ENCODE results near the gene MTX1. TPM values are rescaled to one million over a fixed set of nuclear protein-coding genes. Genes with fewer than 3 reads are reported as not detected.

The MTX1 gene, protein sequence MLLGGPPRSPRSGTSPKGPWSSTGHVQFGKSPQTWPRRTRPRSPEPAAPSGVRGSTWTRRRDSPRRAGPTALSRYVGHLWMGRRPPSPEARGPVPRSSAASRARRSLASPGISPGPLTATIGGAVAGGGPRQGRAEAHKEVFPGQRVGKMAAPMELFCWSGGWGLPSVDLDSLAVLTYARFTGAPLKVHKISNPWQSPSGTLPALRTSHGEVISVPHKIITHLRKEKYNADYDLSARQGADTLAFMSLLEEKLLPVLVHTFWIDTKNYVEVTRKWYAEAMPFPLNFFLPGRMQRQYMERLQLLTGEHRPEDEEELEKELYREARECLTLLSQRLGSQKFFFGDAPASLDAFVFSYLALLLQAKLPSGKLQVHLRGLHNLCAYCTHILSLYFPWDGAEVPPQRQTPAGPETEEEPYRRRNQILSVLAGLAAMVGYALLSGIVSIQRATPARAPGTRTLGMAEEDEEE
- 10 to 100 TPM; 30.3 to 30.6 TPM for total RNA-seq

DNA sequence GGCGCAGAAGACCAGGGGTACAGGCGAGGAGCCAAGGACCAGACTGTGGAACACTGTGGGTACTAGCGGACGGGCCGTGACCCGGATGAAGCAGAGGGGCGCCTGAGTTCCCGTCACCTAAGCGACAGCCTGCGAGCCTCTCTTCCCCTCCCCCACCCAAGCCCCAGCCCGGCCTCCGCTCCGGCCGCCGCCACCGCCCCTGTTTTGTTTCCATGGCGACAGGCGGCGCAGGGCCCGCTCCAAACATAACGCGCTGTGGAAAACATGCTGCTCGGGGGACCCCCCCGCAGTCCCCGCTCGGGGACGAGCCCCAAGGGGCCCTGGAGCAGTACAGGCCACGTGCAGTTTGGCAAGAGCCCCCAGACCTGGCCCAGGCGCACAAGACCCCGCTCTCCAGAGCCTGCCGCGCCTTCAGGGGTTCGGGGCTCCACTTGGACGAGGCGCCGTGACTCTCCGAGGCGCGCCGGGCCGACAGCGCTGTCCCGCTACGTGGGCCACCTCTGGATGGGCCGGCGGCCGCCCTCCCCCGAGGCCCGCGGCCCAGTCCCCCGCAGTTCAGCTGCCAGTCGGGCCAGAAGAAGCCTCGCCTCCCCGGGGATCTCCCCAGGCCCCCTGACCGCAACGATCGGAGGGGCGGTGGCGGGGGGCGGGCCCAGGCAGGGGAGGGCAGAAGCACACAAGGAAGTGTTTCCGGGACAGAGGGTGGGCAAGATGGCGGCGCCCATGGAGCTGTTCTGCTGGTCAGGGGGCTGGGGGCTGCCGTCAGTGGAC is at the start of gene MTX1:
Gene MTX1, plus strand, starts transcription at position 155 of the 771 bp plus-strand sequence. Its CDS starts 110 bp downstream, at position 265.

DNA sequence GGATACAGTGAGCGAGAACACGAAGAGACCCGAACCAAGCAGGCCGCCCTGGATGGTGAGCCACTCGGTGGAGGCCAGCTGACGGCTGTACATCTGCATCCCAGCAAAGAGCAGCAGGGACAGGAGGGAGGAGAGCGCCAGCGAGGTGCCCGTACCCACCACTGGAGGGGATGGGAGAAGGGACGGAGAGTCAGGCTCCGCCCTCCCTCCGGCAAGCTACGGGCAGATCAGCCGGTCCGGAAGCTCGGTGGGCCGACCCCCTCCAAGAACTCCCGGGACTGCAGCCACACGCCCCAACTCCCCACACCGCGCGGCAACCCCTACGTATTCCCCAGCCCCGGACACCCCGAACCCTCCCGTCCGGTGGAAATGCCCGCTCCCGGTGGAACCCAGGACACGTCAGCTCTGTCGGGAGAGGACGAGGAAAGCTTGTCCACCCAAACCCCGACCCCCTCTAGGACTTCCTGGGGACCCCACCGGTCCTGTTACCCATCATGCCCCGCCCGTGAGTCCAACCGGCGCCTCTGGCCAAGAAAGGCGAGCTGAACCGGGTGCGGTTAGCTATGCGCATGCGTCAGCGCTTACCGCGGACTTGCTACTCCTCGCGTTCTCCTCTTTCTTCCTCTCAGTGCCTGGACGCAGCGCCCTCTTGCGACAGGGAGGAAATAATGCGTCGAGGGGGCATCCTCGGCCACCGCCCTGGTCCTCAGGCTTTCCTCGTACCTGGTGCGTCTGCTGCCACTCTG is 35.6 kb upstream of the MTX1 start, which contains the start of gene KRTCAP2:
Gene KRTCAP2, minus strand, starts transcription at position 573 of the 746 bp plus-strand sequence. Its CDS starts 80 bp downstream, at position 493.

DNA sequence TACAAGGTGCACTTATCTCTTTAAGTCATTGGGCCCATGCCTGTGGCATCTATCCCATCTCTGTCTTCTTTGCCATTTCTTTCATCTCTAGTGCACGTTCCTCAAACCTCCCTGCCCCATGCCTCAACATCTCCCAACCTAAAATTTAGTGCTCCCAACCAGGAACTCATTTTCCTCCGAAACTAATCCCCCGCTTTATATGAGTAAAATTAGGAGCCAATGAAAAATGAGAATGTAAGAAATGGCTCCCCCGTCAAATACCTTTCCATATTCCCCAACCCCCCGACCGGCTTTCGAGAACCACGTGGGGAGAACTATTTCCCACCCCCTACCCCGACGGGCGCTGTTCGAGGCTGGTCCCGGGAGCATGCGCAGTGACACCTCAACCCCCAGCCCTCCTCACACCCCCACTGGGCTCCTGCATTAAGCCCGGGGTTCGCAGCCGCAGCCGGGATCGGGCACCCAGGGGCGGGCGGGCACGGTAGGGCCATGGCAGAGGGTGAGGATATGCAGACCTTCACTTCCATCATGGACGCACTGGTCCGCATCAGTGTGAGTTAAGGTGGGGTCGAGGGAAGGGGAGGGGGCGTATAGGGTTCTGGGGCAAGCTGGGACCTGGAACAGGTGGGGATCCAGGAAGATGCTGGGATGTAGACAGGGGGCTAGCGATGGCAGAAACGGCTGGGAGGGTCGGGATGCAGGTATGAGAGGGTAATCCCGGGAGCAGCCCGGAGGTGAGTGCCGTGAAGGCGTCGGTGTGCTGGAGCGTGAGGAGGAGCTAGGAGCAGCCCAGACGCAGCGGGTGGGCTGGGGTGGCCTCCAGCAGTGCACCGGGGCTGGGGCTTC is 34.8 kb upstream of the MTX1 start, which contains the start of gene TRIM46:
Gene TRIM46, plus strand, starts transcription at position 372 of the 846 bp plus-strand sequence. Its CDS starts 118 bp downstream, at position 490.

DNA sequence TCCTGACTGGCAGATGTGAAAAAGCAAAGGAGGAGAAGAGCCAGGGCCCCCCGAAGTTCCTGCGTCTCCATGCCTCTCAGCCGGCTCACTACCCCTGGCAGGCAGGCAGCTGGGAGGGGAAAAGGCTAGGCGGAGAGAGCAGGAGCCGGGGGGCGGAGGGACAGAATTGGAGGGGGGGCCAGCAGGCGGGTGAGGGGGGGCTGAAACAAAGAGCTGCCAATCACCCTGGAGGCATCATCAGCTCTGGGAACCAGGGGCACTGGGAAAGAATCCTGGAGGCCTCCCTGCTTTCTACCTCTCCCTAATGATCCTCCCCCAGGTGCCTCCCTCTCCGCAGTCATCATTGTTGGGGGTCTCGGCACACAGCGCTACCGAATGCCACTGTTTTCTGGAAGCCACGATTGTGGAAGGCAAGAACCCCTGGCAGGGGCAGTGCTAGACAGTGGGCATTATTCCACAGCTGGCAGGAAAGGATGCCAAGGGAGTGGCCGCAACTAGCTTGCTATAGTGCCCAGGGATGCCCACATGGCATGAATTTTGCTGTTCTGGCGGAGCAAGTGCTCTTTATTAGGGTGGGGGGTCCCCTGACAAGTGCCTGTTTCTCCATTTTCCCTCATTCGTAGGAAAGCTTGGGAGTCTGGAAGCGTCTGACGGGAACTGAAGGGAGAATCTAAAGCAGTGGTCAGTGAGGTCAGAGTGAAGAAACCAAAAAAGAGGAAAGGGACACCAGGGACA is 522 bp upstream of the MTX1 start, which contains the start of gene THBS3:
Gene THBS3, minus strand, starts transcription at position 92 of the 735 bp plus-strand sequence. Its CDS starts 21 bp downstream, at position 71.

DNA sequence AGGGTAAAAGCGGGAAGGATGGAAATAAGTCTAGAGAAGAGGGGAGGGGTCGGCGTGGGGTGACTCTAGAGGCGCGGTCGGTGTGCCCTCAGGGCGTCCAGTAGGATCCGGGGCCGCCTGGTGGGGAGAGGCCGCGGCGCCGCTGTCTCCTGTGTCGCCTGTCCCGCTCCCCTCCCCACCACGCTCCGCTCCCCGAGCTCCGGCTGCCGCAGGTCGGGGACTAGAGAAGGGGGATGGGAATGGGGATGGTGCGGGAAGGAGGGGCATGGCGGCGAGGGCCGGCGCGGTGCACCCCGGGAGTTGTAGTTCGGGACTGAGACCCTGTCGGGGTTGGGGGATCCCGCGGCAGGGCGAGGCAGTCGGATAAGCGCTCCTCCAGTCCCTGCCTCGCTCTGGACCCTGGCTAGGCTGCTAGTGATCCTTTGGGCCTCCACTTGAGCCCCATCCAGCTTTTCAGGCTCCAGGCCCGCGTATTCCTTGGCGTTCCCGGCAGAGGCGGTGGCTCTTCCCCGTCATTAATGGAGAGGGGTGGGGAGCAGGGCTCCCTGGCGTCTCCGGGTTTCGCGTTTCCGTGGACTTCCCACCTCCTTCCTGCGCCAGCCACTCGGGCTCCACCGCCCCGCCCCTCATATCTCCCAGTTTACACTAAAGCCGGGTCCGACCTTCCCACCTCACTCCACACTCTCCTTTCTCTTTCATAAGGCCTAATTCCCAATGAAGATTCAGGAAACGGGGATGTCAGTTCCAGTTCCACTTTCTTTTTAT is 46.9 kb downstream of the MTX1 start, which contains the start of gene ENTREP3:
Gene ENTREP3, minus strand, starts transcription at position 241 of the 765 bp plus-strand sequence. CDS start 606 bp downstream, outside the sequence.

DNA sequence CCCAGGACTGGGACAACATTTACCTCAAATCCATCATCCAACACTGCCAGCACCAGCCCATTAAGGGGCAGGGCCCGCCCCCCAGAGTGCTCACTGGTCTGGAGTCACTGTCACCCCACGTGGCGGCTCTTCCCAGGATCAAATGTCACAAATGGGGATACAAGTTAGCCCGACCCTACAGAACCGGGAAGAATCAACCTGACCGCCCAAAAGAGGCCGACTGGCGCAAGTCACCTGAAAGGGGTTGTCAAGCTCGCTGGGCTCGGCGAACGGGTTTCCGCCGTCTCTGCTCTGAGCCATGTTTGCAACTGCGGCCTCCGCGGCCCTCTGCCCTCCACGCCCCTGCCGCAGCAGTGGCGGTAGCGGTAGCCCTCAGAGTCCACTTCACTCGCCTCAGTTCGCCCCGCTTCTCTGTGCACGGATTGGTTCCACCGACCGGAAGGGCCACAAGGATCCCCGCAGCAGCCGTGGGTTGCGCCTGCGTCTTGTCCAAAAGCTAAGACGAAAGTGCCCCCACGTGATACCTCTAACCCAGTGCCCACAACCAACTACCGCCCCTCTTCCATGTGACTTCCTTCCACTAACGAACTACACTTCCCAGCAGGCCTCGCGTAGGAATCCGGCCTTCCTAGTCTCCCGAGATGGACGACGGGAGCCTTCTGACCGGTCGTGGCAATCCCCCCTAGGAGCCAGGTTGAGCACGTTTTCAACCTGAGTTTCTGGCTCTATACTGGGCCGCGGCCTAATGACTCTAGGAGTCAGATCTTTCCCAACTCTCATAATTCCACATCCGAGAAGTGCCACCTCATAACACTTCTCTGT is 53.6 kb downstream of the MTX1 start, which contains the start of gene SCAMP3:
Gene SCAMP3, minus strand, starts transcription at position 509 of the 822 bp plus-strand sequence. Its CDS starts 209 bp downstream, at position 300.

Other genes with a start within 250 kb of the MTX1 start
- gene PYGO2, start 246.9 kb upstream of the MTX1 start, total RNA-seq: 10 to 100 TPM; 42.7 to 43.0 TPM
- 10 to 100 TPM; 66.7 to 72.8 TPM for gene SHC1, start 237.9 kb upstream of the MTX1 start, total RNA-seq
- 100 to 1,000 TPM; 104 to 118 TPM for gene CKS1B, start 234.0 kb upstream of the MTX1 start, total RNA-seq
- gene FLAD1, start 225.4 kb upstream of the MTX1 start, total RNA-seq: 10 to 100 TPM; 34.2 to 38.9 TPM
- 1 to 10 TPM in 1 of 2 experiments, under 1 TPM in 1; 0.63 to 1.2 TPM for gene LENEP, start 215.1 kb upstream of the MTX1 start, total RNA-seq
- gene ZBTB7B, start 205.9 kb upstream of the MTX1 start, total RNA-seq: 100 to 1,000 TPM; 119 TPM
- gene DCST2, start 174.9 kb upstream of the MTX1 start, total RNA-seq: 1 to 10 TPM in 1 of 2 experiments, under 1 TPM in 1; 0.79 to 1.2 TPM
- not detected for gene DCST1, start 174.9 kb upstream of the MTX1 start, total RNA-seq
- 10 to 100 TPM; 50.6 to 50.7 TPM for gene ADAM15, start 157.4 kb upstream of the MTX1 start, total RNA-seq
- gene EFNA4, start 145.0 kb upstream of the MTX1 start, total RNA-seq: 1 to 10 TPM; 9.0 to 9.6 TPM
- gene EFNA3, start 129.9 kb upstream of the MTX1 start, total RNA-seq: 1 to 10 TPM; 4.1 to 4.2 TPM
- under 1 TPM; 0.25 to 0.26 TPM for gene EFNA1, start 80.8 kb upstream of the MTX1 start, total RNA-seq
- 10 to 100 TPM; 44.1 to 49.0 TPM for gene SLC50A1, start 72.8 kb upstream of the MTX1 start, total RNA-seq
- gene DPM3, start 68.2 kb upstream of the MTX1 start, total RNA-seq: 10 to 100 TPM; 60.3 to 66.8 TPM
- gene KRTCAP2, start 35.4 kb upstream of the MTX1 start, total RNA-seq: 100 to 1,000 TPM; 173 to 190 TPM
- 10 to 100 TPM; 16.4 to 19.1 TPM for gene TRIM46, start 34.8 kb upstream of the MTX1 start, total RNA-seq
- 10 to 100 TPM; 28.2 to 31.5 TPM for gene THBS3, start 798 bp upstream of the MTX1 start, total RNA-seq
- 10 to 100 TPM; 21.1 to 23.2 TPM for gene ENTREP3, start 46.8 kb downstream of the MTX1 start, total RNA-seq
- 10 to 100 TPM; 83.3 to 85.5 TPM for gene SCAMP3, start 53.7 kb downstream of the MTX1 start, total RNA-seq
- 100 to 1,000 TPM; 100 to 104 TPM for gene CLK2, start 64.8 kb downstream of the MTX1 start, total RNA-seq
- gene HCN3, start 68.8 kb downstream of the MTX1 start, total RNA-seq: 1 to 10 TPM; 4.3 TPM
- not detected for gene PKLR, start 92.7 kb downstream of the MTX1 start, total RNA-seq
- gene FDPS, start 100.2 kb downstream of the MTX1 start, total RNA-seq: 100 to 1,000 TPM; 277 to 292 TPM
- gene RUSC1, start 112.2 kb downstream of the MTX1 start, total RNA-seq: 10 to 100 TPM; 22.4 to 24.5 TPM

Data from activated naive CD4-positive, alpha-beta T cell treated with anti-CD3 and anti-CD28 coated beads, Interleukin-2, amount 10 ng/mL, durations not matched to agents 5 hours and 36 hours (primary cell).